Effector memory CD4-positive, alpha-beta T cell (primary cell): ENCODE data around the gene LIN52.

Source experiments
- DNase-seq, 3 donors: peaks; one replicate each; pipeline ENCODE4 v3.0.0-alpha.2; 2020
- H3K27ac ChIP-seq: 2 replicates; pipeline ENCODE4 v1.7.0; 2013; ENCODE audit warnings: mild to moderate bottlenecking, low read length, moderate library complexity; ENCODE audit not compliant: insufficient read depth, poor library complexity, severe bottlenecking
- H3K27me3 ChIP-seq: replicated peaks from 2 replicates; pipeline ENCODE4 v1.7.0; 2013; ENCODE audit warnings: mild to moderate bottlenecking, low read length; ENCODE audit not compliant: insufficient read depth, control insufficient read depth, poor library complexity, severe bottlenecking
- H3K36me3 ChIP-seq: 2 replicates; pipeline ENCODE4 v1.7.0; 2013; ENCODE audit warnings: mild to moderate bottlenecking, low read length, moderate library complexity; ENCODE audit not compliant: control insufficient read depth, insufficient read depth
- H3K4me1 ChIP-seq: 2 replicates; pipeline ENCODE4 v1.7.0; 2013; ENCODE audit warnings: low read length, mild to moderate bottlenecking; ENCODE audit not compliant: control insufficient read depth, insufficient read depth, poor library complexity, severe bottlenecking
- H3K4me3 ChIP-seq: 2 replicates; pipeline ENCODE4 v1.7.0; 2013; ENCODE audit warnings: low read length, low read depth, mild to moderate bottlenecking; ENCODE audit not compliant: insufficient read depth, poor library complexity, severe bottlenecking
- H3K9me3 ChIP-seq: 2 replicates; pipeline ENCODE4 v1.7.0; 2013; ENCODE audit warnings: mild to moderate bottlenecking, low read length, moderate library complexity; ENCODE audit not compliant: control insufficient read depth

LIN52 gene

GRCh38 chr14:74248017-74248416, 163.3 kb downstream of the LIN52 start:
- Histone ChIP-seq H3K27me3 (peaks cover 22% of the 10 kb centered on the region), H3K4me3 (no peak overlapping the region), H3K9me3 (no peaks in the 10 kb centered on the region), H3K4me1 (no peaks in the 10 kb centered on the region), H3K36me3 (no peaks in the 10 kb centered on the region), H3K27ac (no peak overlapping the region)
- DNase-seq: no peak

DNA sequence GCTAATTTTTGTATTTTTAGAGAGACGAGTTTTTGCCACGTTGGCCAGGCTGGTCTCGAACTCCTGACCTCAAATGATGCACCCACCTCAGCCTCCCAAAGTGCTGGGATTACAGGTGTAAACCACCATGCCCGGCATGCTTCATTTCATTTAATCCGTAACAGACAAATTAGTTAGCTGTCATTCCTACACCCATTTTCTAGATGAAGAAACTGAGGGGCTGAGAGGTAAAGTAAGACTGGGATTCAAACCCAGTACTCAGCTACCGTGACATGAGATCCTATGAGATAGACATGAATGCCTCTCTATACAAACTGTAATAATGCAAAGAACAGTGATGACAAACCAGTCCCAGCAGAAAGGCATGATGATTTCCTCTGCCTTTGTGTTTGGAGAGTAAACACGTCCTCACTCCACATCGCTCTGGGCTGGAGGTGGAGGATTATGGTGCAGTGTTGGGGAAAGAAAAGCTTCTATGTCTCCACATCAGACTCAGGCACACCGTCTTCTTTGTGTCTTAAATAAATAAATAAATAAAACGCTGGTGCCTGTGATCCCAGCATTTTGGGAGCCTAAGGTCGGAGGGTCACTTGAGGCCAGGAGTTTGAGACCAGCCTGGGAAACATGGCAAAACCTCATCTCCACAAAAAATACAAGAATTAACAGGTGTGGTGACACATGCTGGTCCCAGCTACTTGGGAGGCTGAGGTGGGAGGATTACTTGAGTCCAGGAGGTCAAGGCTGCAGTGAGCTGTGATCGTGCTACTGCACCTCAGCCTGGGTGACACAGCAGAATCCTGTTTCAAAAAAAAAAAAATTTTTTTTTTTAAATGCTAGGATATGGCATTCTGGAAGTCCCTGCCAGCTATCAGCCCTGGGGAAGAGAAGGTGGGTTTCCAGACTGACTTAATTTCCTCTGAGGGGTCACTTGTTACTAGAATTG, 164.9 kb downstream of the LIN52 start:
- no peak overlapping the region for H3K4me3 ChIP-seq
- no peak overlapping the region for H3K27ac ChIP-seq
- no peaks in the 10 kb centered on the region for H3K36me3 ChIP-seq
- no peaks in the 10 kb centered on the region for H3K4me1 ChIP-seq
- DNase-seq: no peak
- no peaks in the 10 kb centered on the region for H3K9me3 ChIP-seq
- H3K27me3 ChIP-seq: peaks cover 8% of the 10 kb centered on the region
